ELR (cell line): Measurements from ENCODE around the gene ASCC1.
A peak's percentile ranks its signal among the peaks of the same experiment; 100 is the strongest.
"Not testable (repeated sequence)": the region's sequence is repeated elsewhere in the genome, so short reads cannot be mapped to it uniquely, and the experiment has no call there.

Experiments
- DNase-seq: peaks from one replicate; pipeline ENCODE4 v3.0.0-alpha.2; 2015; ENCODE audit warnings: low read depth

Gene ASCC1

GRCh38 chr10:72215611-72216549 lies at the start of gene ASCC1, which contains the start of gene ANAPC16:
Gene ASCC1, minus strand, starts transcription at chr10:72216276. Its CDS starts 2,978 bp downstream, at chr10:72213298.
Gene ANAPC16, plus strand, starts transcription at chr10:72216012. Its CDS starts 7,903 bp downstream, at chr10:72223915.
- peak; percentile 92 for DNase-seq

DNA sequence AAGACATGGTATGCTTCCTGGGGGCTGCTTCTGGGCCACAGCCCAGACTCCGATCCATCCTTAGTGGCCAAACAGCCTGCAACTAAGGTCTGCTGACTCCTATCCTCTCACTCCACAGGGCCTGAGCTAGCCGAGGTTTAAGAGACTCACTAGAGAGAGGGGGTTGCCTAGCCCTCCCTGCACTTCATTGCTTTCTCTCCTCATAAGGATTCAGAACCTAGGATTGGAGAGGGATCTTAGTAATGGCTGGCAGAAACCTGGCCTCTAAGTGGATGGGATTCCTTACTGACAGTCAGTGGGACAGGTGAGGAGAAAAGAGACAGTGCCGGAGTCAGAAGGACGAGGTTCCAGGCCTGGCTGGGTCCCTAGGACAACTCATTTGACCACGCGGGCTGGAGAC lies 49.4 kb upstream of the ASCC1 start:
- no peak for DNase-seq

GRCh38 chr10:72264536-72264935 lies 48.5 kb upstream of the ASCC1 start:
- DNase-seq, result no peak

- DNase-seq, result no peak
Measured at GRCh38 chr10:72263613-72264241, 47.7 kb upstream of the ASCC1 start.

- no peak for DNase-seq
Measured at GRCh38 chr10:72261784-72262404, 45.8 kb upstream of the ASCC1 start.

DNA sequence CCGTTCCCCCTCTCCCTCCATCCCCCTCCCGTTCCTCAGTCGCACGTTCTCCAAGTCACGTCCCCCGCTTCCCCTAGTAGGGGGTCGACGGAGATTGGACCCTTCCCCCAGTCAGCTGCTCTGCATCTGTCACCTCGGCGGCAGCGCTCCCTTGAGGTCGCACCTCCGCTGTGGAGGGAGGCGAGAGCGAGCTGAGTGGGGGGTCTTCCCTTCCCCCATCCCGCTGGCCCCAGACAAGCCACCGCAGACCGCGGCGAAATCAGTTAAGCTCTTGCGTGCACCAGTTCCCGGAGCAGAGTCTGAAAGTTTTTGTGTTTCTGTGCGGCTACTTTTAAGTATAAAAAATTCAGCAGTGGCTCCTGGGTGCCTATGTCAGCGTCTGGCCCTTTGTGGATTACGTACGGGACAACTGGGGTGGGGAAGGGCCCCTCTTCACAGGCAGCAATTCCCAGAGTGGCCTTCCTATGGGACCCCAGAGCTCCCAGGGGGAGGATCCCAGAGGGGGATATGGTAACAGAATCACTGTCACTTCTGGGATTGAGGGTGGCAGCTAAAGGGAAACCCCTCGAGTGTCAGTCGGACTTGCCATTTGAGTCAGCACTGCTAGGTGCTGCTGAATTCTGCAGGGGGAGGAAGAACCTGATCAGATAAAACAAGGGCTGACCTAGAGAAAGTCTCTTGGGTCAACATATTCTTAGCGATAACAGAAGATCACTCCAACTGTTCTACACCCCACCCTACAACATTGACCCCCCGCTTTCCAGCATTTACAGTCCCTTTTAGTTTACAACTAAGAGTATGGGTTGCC lies 45.1 kb upstream of the ASCC1 start:
- peak; percentile 46 for DNase-seq

GRCh38 chr10:72260239-72260975 lies 44.3 kb upstream of the ASCC1 start:
- DNase-seq, result peak; percentile 90

DNA sequence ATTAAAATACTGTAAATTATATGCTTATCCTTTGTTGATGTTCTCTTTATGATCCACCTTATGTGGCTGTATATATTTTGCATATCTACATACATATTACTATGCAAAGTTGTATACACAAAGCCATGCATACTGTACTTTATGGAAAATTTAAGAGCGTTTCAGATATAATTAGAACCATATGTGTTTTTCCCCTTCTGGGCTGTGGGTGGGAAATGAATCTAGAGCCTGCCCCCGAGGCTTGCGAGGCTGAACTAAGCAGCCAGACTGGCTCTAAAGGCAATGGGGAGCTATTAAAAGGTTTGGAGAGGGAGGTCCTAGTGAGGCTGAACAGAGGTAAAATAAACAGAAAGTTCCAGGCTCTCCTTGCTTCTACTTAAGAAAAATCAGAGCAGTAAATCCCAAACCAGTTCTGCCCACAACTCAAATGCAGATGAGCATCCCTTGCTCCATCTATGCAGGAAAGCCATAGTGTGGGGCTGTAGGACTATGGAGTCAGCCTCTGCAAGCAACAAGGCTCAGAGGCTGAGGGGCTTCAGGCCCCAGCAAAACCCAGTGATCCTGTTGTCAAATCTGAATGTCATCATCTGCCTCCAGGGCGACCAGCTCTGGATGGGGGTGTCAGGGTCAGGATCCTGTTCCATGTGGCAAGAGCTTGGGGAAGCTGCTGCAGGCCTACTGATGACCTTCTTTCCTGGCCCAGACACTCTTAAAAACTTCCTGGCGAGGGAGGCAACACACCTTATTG lies 43.6 kb upstream of the ASCC1 start:
- peak; percentile 61 for DNase-seq

GRCh38 chr10:72258617-72259016 lies 42.5 kb upstream of the ASCC1 start:
- no peak for DNase-seq

- no peak for DNase-seq
Measured at GRCh38 chr10:72257051-72257892, 41.2 kb upstream of the ASCC1 start.

- DNase-seq, result no peak
Measured at GRCh38 chr10:72255977-72256729, 40.1 kb upstream of the ASCC1 start.

GRCh38 chr10:72254813-72255568 lies 38.9 kb upstream of the ASCC1 start:
- peak; percentile 63 for DNase-seq

- no peak for DNase-seq
Measured at GRCh38 chr10:72253578-72253977, 37.5 kb upstream of the ASCC1 start.

DNA sequence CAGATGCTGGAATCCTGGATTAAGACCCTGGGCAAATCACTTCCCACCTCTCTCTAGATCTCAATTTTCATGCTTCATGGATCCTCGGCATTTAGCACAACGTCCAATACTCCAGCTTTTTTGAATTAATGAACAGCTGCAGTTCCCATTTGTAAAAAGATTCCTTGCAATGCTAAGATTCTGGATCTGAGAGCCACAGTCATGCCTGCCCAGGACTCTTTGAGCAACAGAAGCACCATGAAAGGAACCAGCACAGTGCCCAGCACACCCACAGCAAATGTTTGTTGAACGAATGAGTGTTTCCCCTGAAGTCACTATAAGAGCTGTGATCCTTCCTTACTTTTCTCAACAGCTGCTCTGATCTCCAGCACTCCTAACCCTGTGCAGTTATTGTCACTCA lies 36.9 kb upstream of the ASCC1 start:
- DNase-seq, result no peak

- DNase-seq, result no peak
Measured at GRCh38 chr10:72251635-72252034, 35.6 kb upstream of the ASCC1 start.

- DNase-seq, result peak; percentile 39
Measured at GRCh38 chr10:72250666-72251065, 34.6 kb upstream of the ASCC1 start.

DNA sequence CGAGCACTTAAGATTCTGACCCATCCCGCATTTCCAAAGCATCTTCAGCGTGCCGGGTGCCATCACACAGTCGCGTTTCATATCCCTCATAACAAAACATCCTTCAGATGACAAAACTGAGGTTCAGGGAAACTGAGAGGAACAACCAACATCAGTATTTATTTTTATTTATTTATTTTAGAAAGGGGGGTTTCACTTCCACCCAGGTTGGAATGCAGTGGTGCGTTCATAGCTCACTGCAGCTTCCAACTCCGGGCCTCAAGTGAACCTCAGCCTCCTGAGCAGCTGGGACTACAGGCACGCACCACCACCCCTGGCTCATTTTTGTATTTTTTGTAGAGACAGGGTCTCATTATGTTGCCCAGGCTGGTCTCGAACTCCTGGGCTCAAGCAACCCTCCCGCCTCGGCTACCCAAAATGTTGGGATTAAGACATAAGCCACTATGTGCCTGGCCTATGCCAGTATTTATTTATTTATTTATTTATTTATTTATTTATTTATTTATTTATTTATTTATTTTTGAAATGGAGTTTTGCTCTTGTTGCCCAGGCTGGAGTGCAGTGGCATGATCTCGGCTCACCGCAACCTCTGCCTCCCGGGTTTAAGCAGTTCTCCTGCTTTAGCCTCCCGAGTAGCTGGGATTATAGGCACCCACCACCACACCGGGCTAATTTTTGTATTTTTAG lies 33.2 kb upstream of the ASCC1 start:
- not testable (repeated sequence) for DNase-seq
